Liver (tissue), 9 donors: ENCODE data around the gene KNG1. TPM values are rescaled to one million over a fixed set of nuclear protein-coding genes. Genes with fewer than 3 reads are reported as not detected.

Experiments used
- DNase-seq: peaks from one replicate; pipeline ENCODE4 v3.0.0-alpha.2; 2017; ENCODE audit warnings: low spot score
- H3K27ac ChIP-seq, 2 donors: one replicate each; pipeline ENCODE4 v1.7.0; 2013; ENCODE audit warnings: inconsistent platforms in 2 of 2, low read length in 2 of 2, control low read depth in 1 of 2, low read depth in 1 of 2, mild to moderate bottlenecking in 1 of 2
- H3K27me3 ChIP-seq, 4 donors: one replicate each; pipeline versions ENCODE4 v1.6.1 to v1.7.0; 2013; ENCODE audit warnings: low read length in 3 of 4, inconsistent platforms in 1 of 4, mild to moderate bottlenecking in 1 of 4, moderate library complexity in 1 of 4; ENCODE audit not compliant: control insufficient read depth in 4 of 4, insufficient read depth in 4 of 4
- H3K36me3 ChIP-seq, 4 donors: one replicate each; pipeline versions ENCODE4 v1.6.1 to v1.7.0; 2013; ENCODE audit warnings: low read length in 3 of 4, mild to moderate bottlenecking in 3 of 4, low read depth in 1 of 4, moderate library complexity in 1 of 4; ENCODE audit not compliant: control insufficient read depth in 4 of 4, insufficient read depth in 3 of 4
- H3K4me1 ChIP-seq, 4 donors: one replicate each; pipeline versions ENCODE4 v1.6.1 to v1.7.0; 2013; ENCODE audit warnings: low read length in 3 of 4, mild to moderate bottlenecking in 3 of 4, moderate library complexity in 1 of 4; ENCODE audit not compliant: control insufficient read depth in 4 of 4, insufficient read depth in 4 of 4
- H3K4me3 ChIP-seq, 3 donors: one replicate each; pipeline versions ENCODE4 v1.6.1 to v1.7.0; 2013; ENCODE audit warnings: low read length in 3 of 3, control low read depth in 1 of 3, low read depth in 1 of 3, mild to moderate bottlenecking in 1 of 3
- H3K9ac ChIP-seq, 2 donors: one replicate each; pipeline ENCODE4 v1.7.0; 2013; ENCODE audit warnings: low read length in 2 of 2, mild to moderate bottlenecking in 2 of 2, moderate library complexity in 2 of 2, control low read depth in 1 of 2, low read depth in 1 of 2
- H3K9me3 ChIP-seq, 4 donors: one replicate each; pipeline versions ENCODE4 v1.6.1 to v1.7.0; 2013; ENCODE audit warnings: low read length in 3 of 4; ENCODE audit not compliant: control insufficient read depth in 4 of 4
- EGR1 ChIP-seq, 2 donors: IDR thresholded peaks; 2 replicates each; pipeline ENCODE4 v1.6.1; 2016 to 2018; ENCODE audit warnings: antibody characterized with exemption in 2 of 2, low read depth in 2 of 2
- FOXA1 ChIP-seq: IDR thresholded peaks from 2 replicates; pipeline ENCODE4 v1.6.1; 2016; ENCODE audit warnings: antibody characterized with exemption
- FOXA2 ChIP-seq: IDR thresholded peaks from 2 replicates; pipeline ENCODE4 v1.6.1; 2016; ENCODE audit warnings: antibody characterized with exemption
- GABPA ChIP-seq, 2 donors: IDR thresholded peaks in 1 of 2; conservative IDR thresholded peaks in 1 of 2; 2 replicates each; pipeline ENCODE4 v1.6.1; 2016; ENCODE audit warnings: antibody characterized with exemption in 2 of 2, mild to moderate bottlenecking in 1 of 2, moderate library complexity in 1 of 2
- HNF4A ChIP-seq, 2 donors: conservative IDR thresholded peaks; 2 replicates each; pipeline ENCODE4 v1.6.1; 2016; ENCODE audit warnings: antibody characterized with exemption in 2 of 2, mild to moderate bottlenecking in 2 of 2
- HNF4G ChIP-seq: IDR thresholded peaks from 2 replicates; pipeline ENCODE4 v1.6.1; 2016; ENCODE audit warnings: antibody characterized with exemption
- JUND ChIP-seq, 2 donors: IDR thresholded peaks; 2 replicates each; pipeline ENCODE4 v1.6.1; 2016; ENCODE audit warnings: antibody characterized with exemption in 2 of 2
- NR2F2 ChIP-seq: IDR thresholded peaks from 2 replicates; pipeline ENCODE4 v1.6.1; 2016; ENCODE audit warnings: antibody characterized with exemption
- RAD21 ChIP-seq, 2 donors: IDR thresholded peaks; 2 replicates each; pipeline ENCODE4 v1.6.1; 2016; ENCODE audit warnings: antibody characterized with exemption in 2 of 2, mild to moderate bottlenecking in 2 of 2
- RXRA ChIP-seq, 2 donors: IDR thresholded peaks; 2 replicates each; pipeline ENCODE4 v1.6.1; 2017 to 2018; ENCODE audit warnings: antibody characterized with exemption in 2 of 2, mild to moderate bottlenecking in 1 of 2
- SP1 ChIP-seq: IDR thresholded peaks from 2 replicates; pipeline ENCODE4 v1.6.1; 2018; ENCODE audit warnings: antibody characterized with exemption, mild to moderate bottlenecking
- TAF1 ChIP-seq: conservative IDR thresholded peaks from 2 replicates; pipeline ENCODE4 v1.6.1; 2016; ENCODE audit warnings: antibody characterized with exemption, mild to moderate bottlenecking
- YY1 ChIP-seq: IDR thresholded peaks from 2 replicates; pipeline ENCODE4 v1.6.1; 2016; ENCODE audit warnings: antibody characterized with exemption, mild to moderate bottlenecking
- WGBS: extraction: QIAGEN DNeasy Blood & Tissue Kit; methylation state at CpG from one replicate; pipeline ENCODE4 v1.1.7; 2013; 5-methylcytosine and 5-hydroxymethylcytosine counted together
- polyA plus RNA-seq, 2 donors: library from polyadenylated mRNA; stranded (reverse) in 1 of 2; unstranded in 1 of 2; fragments of 200-250 nt in 1 of 2; fragments of >200 nt in 1 of 2; fragmentation: Nextera tagmentation in 1 of 2; extraction: Ambion mirVana in 1 of 2; gene quantifications; one replicate each; pipeline versions ENCODE4 v1.2.1 to v1.2.3, GENCODE V29; 2013 to 2015
- total RNA-seq, 2 donors: library from RNA; depleted of rRNA; stranded (reverse); fragments of >200 nt; gene quantifications; one replicate each; pipeline ENCODE4 v1.2.3, GENCODE V29; 2014
- TF ChIP-seq, protein P1 (sequence below): IDR thresholded peaks from 2 replicates; pipeline ENCODE4 v1.6.1; 2016; ENCODE audit warnings: antibody characterized with exemption
- TF ChIP-seq, protein P2 (sequence below): IDR thresholded peaks from 2 replicates; pipeline ENCODE4 v1.6.1; 2016; ENCODE audit warnings: antibody characterized with exemption, mild to moderate bottlenecking
- TF ChIP-seq, protein P3 (sequence below): fragments of 150-350 bp; IDR thresholded peaks from 2 replicates; pipeline ENCODE4 v1.5.1; 2017; ENCODE audit warnings: improper control_type of control experiment, low read depth, low read length; ENCODE audit not compliant: missing input control
- TF ChIP-seq, protein P4 (sequence below): IDR thresholded peaks from 2 replicates; pipeline ENCODE4 v1.6.1; 2016; ENCODE audit warnings: antibody characterized with exemption
- TF ChIP-seq, protein P5 (sequence below): IDR thresholded peaks from 2 replicates; pipeline ENCODE4 v1.6.1; 2016; ENCODE audit warnings: antibody characterized with exemption
- donor health status: healthy.
- donor health status: healthy.
- donor health status: healthy.
- donor health status: healthy.
- donor health status: healthy.

The KNG1 gene
- total and polyA plus RNA-seq, 4 donors: 605 to 918 (median 716) TPM

DNA sequence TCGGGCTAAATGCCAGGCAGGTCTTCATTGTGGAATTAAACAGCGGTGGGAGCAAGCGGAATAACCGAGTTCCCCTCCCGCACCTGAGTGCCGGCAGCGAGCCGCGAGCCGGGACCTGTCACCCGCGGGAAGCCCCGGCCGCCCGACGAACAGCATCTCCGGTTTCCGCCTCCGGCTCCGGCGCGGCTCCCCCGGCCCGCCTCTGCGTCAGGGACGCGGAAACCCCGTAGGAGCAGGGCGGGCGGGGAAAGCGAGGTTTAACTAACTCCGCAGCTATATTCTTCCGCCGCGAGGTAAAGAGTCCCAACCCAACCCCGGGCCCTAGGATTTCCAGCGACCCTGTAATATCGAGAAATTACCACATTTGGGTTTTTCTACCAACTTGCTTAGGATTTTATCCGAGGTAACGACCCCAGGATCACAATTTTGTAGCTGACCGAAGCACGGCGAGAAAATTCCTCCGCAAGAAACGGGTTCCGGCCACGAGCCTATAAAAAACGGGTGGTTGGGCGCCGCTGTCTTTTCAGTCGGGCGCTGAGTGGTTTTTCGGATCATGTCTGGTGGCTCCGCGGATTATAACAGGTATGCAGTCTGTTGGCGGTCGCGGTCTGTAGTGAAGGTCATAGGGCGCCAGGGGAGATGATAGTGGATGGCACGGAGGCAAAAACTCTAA, 66.0 kb downstream of the KNG1 start, which contains the start of gene EIF4A2 (continued):
- peak; percentile 32 to 84 for TF ChIP-seq GABPA (IDR thresholded peaks at IDR 0.05 in 1 of 2, conservative IDR thresholded peaks at IDR 0.05 in 1 of 2)
- TF ChIP-seq HNF4G: no peak
- TF ChIP-seq, protein P1, sequence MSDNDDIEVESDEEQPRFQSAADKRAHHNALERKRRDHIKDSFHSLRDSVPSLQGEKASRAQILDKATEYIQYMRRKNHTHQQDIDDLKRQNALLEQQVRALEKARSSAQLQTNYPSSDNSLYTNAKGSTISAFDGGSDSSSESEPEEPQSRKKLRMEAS: no peak
- no peak for TF ChIP-seq FOXA2

DNA sequence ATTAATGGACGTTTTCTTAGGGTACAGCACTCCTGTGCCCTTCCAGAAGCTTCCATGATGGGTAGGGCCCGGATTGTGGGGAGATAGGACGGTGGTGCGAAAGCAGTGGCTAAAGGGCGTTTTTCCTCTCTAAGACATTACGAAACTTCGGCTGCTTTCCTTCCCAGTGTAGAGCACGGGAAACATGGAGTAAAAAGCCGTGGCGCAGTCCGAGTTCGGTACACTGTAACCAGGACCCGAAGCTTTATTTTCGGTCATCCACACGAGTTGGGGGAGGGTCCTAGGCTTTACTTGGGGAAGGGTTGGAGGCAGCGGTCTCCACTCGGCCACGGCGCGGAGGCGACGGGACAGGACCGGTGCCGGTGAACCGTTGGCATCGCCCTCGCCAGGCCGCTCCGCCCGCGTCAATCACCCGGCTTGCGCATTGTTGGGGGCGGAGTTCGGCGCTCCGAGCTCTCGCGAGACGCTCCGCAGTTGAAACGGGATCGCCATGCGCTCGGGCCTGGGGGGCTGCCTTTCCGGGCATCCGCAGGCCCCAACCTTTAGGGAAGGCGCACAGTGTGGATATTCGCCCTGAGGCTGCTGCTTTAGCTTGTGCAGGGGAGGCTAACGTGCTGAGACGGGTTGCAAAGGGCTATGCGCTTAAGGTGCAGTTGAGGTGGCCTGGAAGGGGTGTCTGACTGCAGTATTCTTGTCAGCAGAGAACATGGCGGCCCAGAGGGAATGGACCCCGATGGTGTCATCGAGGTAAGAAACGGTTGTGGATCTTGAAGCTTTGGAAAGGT, 66.8 kb downstream of the KNG1 start:
- peak; percentile 88 for DNase-seq
- TF ChIP-seq YY1 (peak; percentile 9), HNF4G (no peak), FOXA1 (no peak), JUND (IDR thresholded peaks at IDR 0.05) (no peak), GABPA (IDR thresholded peaks at IDR 0.05 in 1 of 2, conservative IDR thresholded peaks at IDR 0.05 in 1 of 2) (no peak), HNF4A (conservative IDR thresholded peaks at IDR 0.05) (no peak), RXRA (IDR thresholded peaks at IDR 0.05) (no peak), TAF1 (peak; percentile 94), NR2F2 (no peak), FOXA2 (no peak), RAD21 (IDR thresholded peaks at IDR 0.05) (no peak), SP1 (no peak), EGR1 (IDR thresholded peaks at IDR 0.05; ENCODE audit: low read depth in 2 of 2) (no peak)
- TF ChIP-seq, protein P2, sequence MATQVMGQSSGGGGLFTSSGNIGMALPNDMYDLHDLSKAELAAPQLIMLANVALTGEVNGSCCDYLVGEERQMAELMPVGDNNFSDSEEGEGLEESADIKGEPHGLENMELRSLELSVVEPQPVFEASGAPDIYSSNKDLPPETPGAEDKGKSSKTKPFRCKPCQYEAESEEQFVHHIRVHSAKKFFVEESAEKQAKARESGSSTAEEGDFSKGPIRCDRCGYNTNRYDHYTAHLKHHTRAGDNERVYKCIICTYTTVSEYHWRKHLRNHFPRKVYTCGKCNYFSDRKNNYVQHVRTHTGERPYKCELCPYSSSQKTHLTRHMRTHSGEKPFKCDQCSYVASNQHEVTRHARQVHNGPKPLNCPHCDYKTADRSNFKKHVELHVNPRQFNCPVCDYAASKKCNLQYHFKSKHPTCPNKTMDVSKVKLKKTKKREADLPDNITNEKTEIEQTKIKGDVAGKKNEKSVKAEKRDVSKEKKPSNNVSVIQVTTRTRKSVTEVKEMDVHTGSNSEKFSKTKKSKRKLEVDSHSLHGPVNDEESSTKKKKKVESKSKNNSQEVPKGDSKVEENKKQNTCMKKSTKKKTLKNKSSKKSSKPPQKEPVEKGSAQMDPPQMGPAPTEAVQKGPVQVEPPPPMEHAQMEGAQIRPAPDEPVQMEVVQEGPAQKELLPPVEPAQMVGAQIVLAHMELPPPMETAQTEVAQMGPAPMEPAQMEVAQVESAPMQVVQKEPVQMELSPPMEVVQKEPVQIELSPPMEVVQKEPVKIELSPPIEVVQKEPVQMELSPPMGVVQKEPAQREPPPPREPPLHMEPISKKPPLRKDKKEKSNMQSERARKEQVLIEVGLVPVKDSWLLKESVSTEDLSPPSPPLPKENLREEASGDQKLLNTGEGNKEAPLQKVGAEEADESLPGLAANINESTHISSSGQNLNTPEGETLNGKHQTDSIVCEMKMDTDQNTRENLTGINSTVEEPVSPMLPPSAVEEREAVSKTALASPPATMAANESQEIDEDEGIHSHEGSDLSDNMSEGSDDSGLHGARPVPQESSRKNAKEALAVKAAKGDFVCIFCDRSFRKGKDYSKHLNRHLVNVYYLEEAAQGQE: no peak
- TF ChIP-seq, protein P3, sequence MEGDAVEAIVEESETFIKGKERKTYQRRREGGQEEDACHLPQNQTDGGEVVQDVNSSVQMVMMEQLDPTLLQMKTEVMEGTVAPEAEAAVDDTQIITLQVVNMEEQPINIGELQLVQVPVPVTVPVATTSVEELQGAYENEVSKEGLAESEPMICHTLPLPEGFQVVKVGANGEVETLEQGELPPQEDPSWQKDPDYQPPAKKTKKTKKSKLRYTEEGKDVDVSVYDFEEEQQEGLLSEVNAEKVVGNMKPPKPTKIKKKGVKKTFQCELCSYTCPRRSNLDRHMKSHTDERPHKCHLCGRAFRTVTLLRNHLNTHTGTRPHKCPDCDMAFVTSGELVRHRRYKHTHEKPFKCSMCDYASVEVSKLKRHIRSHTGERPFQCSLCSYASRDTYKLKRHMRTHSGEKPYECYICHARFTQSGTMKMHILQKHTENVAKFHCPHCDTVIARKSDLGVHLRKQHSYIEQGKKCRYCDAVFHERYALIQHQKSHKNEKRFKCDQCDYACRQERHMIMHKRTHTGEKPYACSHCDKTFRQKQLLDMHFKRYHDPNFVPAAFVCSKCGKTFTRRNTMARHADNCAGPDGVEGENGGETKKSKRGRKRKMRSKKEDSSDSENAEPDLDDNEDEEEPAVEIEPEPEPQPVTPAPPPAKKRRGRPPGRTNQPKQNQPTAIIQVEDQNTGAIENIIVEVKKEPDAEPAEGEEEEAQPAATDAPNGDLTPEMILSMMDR: no peak
- TF ChIP-seq, protein P1: peak; percentile 43
- TF ChIP-seq, protein P4, sequence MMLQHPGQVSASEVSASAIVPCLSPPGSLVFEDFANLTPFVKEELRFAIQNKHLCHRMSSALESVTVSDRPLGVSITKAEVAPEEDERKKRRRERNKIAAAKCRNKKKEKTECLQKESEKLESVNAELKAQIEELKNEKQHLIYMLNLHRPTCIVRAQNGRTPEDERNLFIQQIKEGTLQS: no peak
- TF ChIP-seq, protein P5, sequence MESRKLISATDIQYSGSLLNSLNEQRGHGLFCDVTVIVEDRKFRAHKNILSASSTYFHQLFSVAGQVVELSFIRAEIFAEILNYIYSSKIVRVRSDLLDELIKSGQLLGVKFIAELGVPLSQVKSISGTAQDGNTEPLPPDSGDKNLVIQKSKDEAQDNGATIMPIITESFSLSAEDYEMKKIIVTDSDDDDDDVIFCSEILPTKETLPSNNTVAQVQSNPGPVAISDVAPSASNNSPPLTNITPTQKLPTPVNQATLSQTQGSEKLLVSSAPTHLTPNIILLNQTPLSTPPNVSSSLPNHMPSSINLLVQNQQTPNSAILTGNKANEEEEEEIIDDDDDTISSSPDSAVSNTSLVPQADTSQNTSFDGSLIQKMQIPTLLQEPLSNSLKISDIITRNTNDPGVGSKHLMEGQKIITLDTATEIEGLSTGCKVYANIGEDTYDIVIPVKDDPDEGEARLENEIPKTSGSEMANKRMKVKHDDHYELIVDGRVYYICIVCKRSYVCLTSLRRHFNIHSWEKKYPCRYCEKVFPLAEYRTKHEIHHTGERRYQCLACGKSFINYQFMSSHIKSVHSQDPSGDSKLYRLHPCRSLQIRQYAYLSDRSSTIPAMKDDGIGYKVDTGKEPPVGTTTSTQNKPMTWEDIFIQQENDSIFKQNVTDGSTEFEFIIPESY: peak; percentile 99
- Histone ChIP-seq H3K9ac (peak overlapping the region; percentile 93 to 96), H3K27ac (peak overlapping the region; percentile 94 to 97), H3K27me3 (no peaks in the 10 kb centered on the region), H3K4me3 (peak overlapping the region; percentile 87 to 99 (median 89)), H3K9me3 (no peaks in the 10 kb centered on the region), H3K4me1 (peaks cover 4 to 29% (median 26%) of the 10 kb centered on the region in 4 donors), H3K36me3 (peaks cover 13 to 45% (median 43%) of the 10 kb centered on the region in 4 donors)
- under 1% methylated on average over 56 of the region's 56 CpGs for WGBS
